Measurements from ENCODE around the gene ZNF611. TPM values are rescaled to one million over a fixed set of nuclear protein-coding genes. Genes with fewer than 3 reads are reported as not detected.

Gene ZNF611
- total RNA-seq (2022; extraction: Qiagen RNA extraction): 2.1 to 5.1 TPM (median 2.5 TPM) in 5 replicates

GRCh38 chr19:52734893-52735661 is at the start of gene ZNF611:
TSS of gene ZNF611 (minus strand) at chr19:52735044. CDS start at chr19:52715894, 19,150 bp downstream.

Other genes starting within 250 kb of the ZNF611 start
- gene ZNF808, start 207.4 kb downstream of the ZNF611 start, total RNA-seq (2022; extraction: Qiagen RNA extraction): 0.09 to 0.22 TPM (median 0.12 TPM) in 5 replicates
- 0.07 to 0.33 TPM (median 0.24 TPM) in 5 replicates for gene ZNF701, start 164.8 kb downstream of the ZNF611 start, total RNA-seq (2022; extraction: Qiagen RNA extraction)
- gene ZNF83, start 96.7 kb downstream of the ZNF611 start, total RNA-seq (2022; extraction: Qiagen RNA extraction): 0.06 to 0.18 TPM (median 0.16 TPM) in 5 replicates
- gene ZNF600, start 51.7 kb upstream of the ZNF611 start, total RNA-seq (2022; extraction: Qiagen RNA extraction): 0.14 to 0.26 TPM (median 0.18 TPM) in 5 replicates
- 0.30 to 1.3 TPM (median 1.1 TPM) in 5 replicates for gene ZNF28, start 86.6 kb upstream of the ZNF611 start, total RNA-seq (2022; extraction: Qiagen RNA extraction)
- 0.49 to 0.75 TPM (median 0.61 TPM) in 5 replicates for gene ZNF468, start 122.6 kb upstream of the ZNF611 start, total RNA-seq (2022; extraction: Qiagen RNA extraction)
- not detected in 5 replicates for gene ZNF320, start 162.6 kb upstream of the ZNF611 start, total RNA-seq (2022; extraction: Qiagen RNA extraction)
- not detected in 5 replicates for gene ZNF888, start 188.4 kb upstream of the ZNF611 start, total RNA-seq (2022; extraction: Qiagen RNA extraction)
- gene ZNF816, start 227.8 kb upstream of the ZNF611 start, total RNA-seq (2022; extraction: Qiagen RNA extraction): 0.05 to 0.15 TPM (median 0.06 TPM) in 3 of 5 replicates, not detected in the others